Thyroid gland (tissue), 4 donors: Measurements from ENCODE around the gene CNPY4.

ENCODE experiments used
- CTCF ChIP-seq, 6 experiments: fragments of 200-600 bp in 3 of 6; fragments of 450-650 bp in 3 of 6; sonication (generic) in 3 of 6; IDR thresholded peaks; one replicate each; pipeline ENCODE4 v1.5.1; 2016 to 2019; ENCODE audit warnings: antibody characterized with exemption in 6 of 6, mild to moderate bottlenecking in 2 of 6, inconsistent platforms in 1 of 6, moderate library complexity in 1 of 6
- POLR2A ChIP-seq, 2 donors: fragments of 450-650 bp; IDR thresholded peaks; one replicate each; pipeline ENCODE4 v1.6.1; 2017; ENCODE audit warnings: antibody characterized with exemption in 2 of 2, mild to moderate bottlenecking in 2 of 2, moderate library complexity in 1 of 2

- TF ChIP-seq POLR2A (IDR thresholded peaks at IDR 0.05) (no peak), CTCF (IDR thresholded peaks at IDR 0.05) (no peak)
Observed at GRCh38 chr7:100137851-100138760, 18.7 kb downstream of the CNPY4 start.
